Jurkat, Clone E6-1 (cell line): ENCODE data around the gene SEMA3E.

Experiments
- DNase-seq: peaks from one replicate; pipeline ENCODE4 v3.0.0-alpha.2; 2011; ENCODE audit warnings: low read depth, low spot score
- H3K4me3 ChIP-seq: 2 replicates; pipeline ENCODE4 v1.5.1; 2011; ENCODE audit warnings: mild to moderate bottlenecking, low read length, control low read depth, moderate library complexity

SEMA3E gene

DNA sequence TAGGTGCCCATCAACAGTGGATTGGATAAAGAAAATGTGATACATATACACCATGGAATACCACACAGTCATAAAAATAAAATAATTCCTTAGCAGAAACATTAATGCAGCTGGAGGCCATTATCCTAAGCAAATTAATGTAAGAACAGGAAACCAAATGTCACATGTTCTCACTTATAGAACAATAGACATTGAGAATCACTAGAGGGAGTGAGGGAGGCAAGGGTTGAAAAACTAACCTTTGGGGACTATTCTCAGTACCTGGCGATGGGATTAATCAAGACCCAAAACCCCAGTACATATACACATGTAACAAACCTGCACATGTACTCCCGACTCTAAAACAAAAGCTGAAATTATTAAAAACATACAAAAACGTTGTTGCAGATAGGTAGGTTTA is 222.6 kb downstream of the SEMA3E start:
- DNase-seq = no peak
- H3K4me3 ChIP-seq = no peak overlapping the region

DNA sequence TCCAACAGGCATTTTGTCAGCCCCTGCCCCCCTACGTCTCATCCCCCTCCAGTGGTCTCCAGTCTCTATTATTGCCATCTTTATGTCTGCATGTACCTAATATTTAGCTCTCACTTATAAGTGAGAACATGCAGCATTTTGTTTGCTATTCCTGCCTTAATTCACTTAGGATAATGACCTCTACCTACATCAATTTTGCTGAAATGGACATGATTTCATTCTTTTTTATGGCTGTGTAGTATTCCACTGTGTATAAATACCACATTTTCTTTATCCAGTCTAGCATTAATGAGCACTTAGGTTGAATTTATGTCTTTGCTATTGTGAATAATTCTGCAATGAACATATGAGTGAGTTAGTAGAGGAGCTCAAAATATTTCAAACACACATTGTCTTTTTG is 229.9 kb downstream of the SEMA3E start:
- no peak overlapping the region for H3K4me3 ChIP-seq

GRCh38 chr7:83415840-83416239 is 233.1 kb downstream of the SEMA3E start:
- H3K4me3 ChIP-seq = no peak overlapping the region
- no peak for DNase-seq

More for the DNA sequence above, 229.9 kb downstream of the SEMA3E start:
- DNase-seq = no peak

DNA sequence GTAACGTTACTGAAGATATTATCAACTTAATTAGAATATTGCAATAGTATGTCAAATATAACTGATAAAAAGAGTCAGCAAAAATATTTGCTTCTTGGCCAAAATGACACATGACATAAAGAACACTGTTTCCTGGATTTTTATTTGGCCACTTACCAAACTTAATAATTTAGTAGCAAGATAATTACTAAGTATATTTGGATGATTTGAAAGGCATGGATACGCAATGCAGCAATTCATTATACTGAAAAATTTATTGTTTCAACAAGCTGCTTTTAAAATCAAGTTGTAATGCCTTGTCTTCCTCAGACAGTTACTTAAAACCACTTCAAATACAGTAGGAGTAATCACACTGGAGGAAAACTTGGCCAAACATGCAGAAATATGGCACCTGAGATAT is 234.0 kb downstream of the SEMA3E start:
- DNase-seq = no peak
- H3K4me3 ChIP-seq = no peak overlapping the region

GRCh38 chr7:83413831-83414230 is 235.1 kb downstream of the SEMA3E start:
- no peak overlapping the region for H3K4me3 ChIP-seq
- no peak for DNase-seq

DNA sequence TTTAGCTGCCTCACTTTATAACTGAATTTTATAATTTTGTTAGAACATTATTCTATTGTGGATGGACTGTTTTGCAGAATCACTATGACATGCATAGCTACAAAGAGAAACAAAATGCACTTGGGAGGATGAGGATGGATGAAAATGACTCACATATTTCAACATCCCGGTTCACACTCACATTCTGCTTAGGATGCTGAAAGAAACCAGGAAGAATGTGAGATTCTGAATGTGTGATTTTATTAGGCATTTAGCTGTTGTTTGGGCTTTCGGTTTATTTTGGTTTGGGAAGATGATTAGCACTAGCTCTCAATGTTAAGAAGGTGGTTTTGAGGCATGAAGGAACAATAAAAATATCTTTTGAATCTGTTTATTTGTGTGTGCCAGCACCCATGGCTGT is 235.5 kb downstream of the SEMA3E start:
- DNase-seq = no peak
- no peak overlapping the region for H3K4me3 ChIP-seq

GRCh38 chr7:83410989-83411591 is 237.8 kb downstream of the SEMA3E start:
- DNase-seq = peak; percentile 20
- H3K4me3 ChIP-seq = no peak overlapping the region

DNA sequence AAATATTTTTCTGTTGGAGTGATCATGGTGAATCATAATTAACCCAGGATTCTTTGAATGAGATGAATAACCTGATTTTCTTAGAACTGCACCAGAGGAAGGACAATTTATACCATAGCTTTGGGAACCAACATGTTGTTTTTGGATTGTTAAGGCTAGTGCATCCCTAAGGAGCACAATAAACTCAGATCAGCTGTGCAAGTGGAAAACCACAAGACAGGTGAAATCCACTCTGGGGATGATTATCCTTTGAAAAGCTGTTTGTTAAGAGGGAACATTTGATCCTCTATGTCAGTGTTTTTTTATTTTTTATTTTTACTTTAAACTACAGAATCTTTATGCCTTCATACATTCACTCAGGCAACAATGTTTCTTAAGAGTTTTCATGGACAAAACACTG is 254.2 kb downstream of the SEMA3E start:
- no peak for DNase-seq
- H3K4me3 ChIP-seq = no peak overlapping the region

- H3K4me3 ChIP-seq = no peak overlapping the region
- DNase-seq = no peak
Measured at GRCh38 chr7:83388436-83388835, 260.5 kb downstream of the SEMA3E start.

- no peak overlapping the region for H3K4me3 ChIP-seq
- no peak for DNase-seq
Measured at GRCh38 chr7:83366629-83367028, 282.3 kb downstream of the SEMA3E start.

DNA sequence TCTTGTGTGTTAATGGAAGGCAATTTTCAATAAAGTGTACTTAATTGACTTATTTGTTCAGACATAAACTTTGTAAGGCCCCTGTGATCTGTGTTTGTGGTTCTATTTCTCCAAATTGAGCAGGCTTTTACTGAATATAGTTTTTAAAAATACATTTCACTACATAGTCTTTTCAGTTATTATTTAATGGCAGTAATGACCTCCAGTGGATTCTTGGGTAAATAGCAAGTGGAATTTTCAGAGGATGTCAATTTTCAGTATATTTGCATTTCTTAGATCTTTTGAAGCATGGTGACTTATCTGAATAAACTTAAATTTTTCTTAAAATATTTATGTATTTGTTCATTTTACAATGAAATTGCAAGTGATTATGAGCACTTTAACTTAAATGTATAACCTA is 283.2 kb downstream of the SEMA3E start:
- no peak overlapping the region for H3K4me3 ChIP-seq
- no peak for DNase-seq

GRCh38 chr7:83362871-83363550 is 285.9 kb downstream of the SEMA3E start:
- H3K4me3 ChIP-seq = no peak overlapping the region
- no peak for DNase-seq

DNA sequence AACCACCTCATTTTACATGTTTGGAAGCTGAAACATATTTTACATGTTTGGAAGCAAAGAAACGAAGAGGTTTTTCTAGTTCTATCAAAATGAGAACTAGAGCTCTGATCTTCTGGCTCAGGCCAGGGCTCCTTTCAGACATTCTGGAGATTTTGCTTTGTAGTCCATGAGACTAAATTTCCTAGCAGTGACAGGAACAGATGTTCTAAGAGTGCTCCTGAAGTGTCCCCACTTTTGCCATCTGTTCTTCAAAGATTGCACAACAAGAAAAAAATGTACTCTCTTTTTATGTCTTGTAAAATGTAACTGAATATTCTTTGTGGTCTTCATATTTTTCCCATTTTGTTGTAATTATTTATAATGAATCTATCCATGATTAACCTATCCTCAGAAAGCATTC is 289.8 kb downstream of the SEMA3E start:
- no peak for DNase-seq
- H3K4me3 ChIP-seq = no peak overlapping the region

DNA sequence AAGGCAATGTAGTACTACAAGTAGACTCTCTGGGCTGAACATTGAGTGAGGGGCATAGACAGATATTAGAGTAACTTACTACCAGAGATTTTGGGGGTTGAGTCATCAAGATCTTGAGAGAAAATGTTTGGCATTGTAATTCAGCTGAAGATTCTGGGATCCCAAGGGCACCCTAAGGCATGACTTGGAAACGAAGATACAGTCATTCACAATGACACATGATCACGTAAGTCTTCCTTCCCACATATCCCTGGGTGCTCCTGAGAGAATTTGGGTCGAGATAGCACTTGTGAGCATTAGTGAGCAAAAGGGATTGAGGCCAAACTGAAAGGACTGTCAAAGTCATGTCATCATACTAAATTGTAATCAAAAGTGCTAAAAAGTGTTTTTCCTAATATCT is 293.8 kb downstream of the SEMA3E start:
- DNase-seq = no peak
- H3K4me3 ChIP-seq = no peak overlapping the region

DNA sequence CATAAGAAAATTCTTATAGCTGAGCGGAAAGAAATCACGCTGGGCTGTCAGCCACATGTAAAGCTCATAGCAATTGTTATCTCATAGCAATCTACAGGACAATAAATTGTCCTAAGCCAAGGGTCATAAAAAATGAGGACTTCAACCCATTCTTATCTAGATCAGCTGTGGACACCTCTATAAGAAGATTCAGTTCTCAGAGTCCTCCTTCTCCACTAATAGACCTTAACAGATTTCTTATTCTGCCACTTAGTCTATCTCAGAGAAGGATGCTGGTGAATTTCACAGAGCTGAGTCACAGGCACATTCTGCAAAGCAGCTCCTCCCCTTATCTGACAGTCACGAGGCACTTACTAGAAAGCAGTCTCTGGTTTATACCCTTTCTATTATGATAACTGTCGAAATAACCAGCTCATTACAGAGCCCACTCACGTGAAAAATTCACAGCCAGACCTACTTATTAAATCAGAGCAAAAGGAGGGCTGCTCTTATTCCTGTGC is 300.9 kb downstream of the SEMA3E start:
- no peak for DNase-seq
- H3K4me3 ChIP-seq = no peak overlapping the region

GRCh38 chr7:83339907-83340306 is 309.0 kb downstream of the SEMA3E start:
- no peak for DNase-seq
- no peak overlapping the region for H3K4me3 ChIP-seq

GRCh38 chr7:83338277-83338950 is 310.5 kb downstream of the SEMA3E start:
- H3K4me3 ChIP-seq = no peak overlapping the region
- DNase-seq = no peak

DNA sequence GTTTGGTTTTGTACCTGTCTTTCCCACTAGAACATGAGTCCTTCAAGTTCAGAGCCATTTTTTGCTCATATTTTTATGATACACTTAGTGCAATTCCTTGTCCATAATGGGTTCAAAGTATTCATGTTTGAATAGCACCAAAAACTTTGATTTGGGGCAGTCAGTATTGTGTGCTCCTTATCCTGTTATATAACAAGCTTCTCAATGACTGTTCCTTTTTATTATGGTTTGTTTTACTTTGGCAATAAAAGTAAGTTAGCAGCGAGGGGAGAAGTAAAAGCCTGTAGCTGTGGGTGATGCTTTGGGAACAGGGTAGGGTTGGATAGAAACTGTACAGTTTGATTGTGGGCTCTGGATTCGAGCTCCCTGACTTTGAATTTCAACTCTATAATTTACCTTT is 311.9 kb downstream of the SEMA3E start:
- DNase-seq = no peak
- H3K4me3 ChIP-seq = no peak overlapping the region

- H3K4me3 ChIP-seq = no peak overlapping the region
- DNase-seq = no peak
Measured at GRCh38 chr7:83326223-83326622, 322.7 kb downstream of the SEMA3E start.

DNA sequence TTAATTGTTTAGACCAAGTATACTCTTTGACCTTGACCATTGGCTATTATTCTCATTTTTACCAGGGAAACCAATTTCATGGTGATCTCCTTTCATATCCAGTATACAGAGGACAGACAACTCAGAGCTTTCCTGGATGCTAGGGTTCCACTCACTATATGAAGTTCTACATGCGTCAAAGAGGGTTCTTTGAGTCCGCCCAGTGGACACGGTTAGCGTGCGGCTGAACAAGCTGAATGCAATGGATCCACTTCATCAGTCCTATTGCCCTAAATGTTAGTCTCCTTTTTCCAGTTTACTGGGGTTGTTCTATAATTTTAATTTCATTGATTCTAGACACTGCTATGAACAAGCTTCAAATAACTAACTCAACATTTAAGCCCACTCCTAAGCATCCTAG is 323.9 kb downstream of the SEMA3E start:
- no peak overlapping the region for H3K4me3 ChIP-seq
- DNase-seq = no peak
